Purkinje cell (primary cell): ENCODE measurements around the gene BMP6. TPM values are rescaled to one million over a fixed set of nuclear protein-coding genes. Genes with fewer than 3 reads are reported as not detected.

Experiments used
- polyA plus RNA-seq: library from polyadenylated mRNA; unstranded; fragments of >200 nt; fragmentation: Nextera tagmentation; gene quantifications from 2 replicates; pipeline ENCODE4 v1.2.1, GENCODE V29; 2014

The BMP6 gene
- 4.7 and 7.2 TPM in 2 replicates for polyA plus RNA-seq

DNA sequence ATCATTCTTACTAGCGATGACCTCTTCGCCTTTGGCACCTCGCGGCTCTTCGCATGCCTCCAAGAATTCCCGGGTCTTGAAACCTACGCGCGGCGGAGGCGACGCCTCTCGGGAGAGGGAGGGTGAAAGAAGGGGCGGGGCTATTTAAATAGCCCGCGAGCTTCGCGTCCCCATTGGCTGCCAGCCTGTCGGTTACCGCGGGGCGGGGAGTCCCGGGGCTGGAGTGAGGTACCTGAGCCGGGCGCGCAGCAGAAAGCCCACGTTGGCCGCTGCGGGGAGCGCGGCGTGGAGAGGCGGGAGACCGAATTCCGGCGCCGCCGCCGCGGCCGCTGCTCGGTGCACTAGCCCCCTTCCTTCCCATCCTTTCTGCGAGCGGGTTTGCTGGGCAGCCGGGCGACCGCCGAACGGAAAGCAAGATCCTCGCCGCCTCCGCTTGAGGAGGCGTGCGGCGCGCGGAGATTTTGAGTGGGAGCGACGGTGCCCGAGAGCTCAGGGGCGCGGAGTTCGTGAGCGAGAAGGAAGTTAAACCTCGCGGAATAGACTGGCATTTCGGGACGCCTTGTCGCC, at the start of gene BMP6:
BMP6 (plus strand) TSS at position 251 of the 567 bp plus-strand sequence. CDS start 857 bp downstream, outside the sequence.

DNA sequence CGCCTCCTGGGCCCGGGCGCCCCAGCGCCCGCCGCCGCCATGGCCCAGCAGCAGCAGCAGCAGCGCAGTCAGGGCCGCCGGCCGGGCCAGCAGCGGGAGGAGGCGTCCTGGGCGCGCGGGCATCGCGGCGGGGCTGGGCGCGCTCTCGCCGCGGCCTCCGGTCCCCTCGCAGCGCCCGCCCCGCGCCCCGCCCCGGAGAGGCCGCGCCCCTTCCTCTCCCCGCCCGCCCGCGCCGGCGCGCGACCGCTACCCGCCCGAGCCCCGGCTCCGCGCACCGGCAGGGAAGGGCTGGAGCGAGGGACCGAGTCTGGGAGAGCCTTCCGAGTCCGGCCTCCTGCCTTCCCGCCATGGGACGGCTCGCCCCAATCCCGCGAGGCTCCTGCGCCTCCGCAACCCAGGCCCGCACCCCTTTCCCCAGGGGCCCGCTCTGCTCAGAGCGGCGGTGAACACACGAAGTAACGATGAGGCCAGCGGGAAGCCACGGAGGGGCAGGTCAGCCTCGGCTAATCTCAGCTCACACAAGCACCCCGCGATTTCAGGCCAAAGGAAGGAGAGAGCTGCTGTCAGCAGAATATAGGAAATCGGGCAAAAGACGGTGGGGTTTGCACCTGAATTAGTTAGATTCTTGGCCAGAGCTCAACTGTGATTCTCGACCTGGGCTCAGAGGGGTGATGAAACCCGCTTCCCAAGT, 184.9 kb downstream of the BMP6 start, which contains the start of gene TXNDC5:
TXNDC5 (minus strand) TSS at position 135 of the 691 bp plus-strand sequence; CDS start at position 123, 12 bp downstream.

Other genes starting within 250 kb of the BMP6 start
- gene DSP, start 184.4 kb upstream of the BMP6 start, polyA plus RNA-seq: 0.28 TPM in 1 of 2 replicates, not detected in the other
- 4.2 and 6.1 TPM in 2 replicates for gene SNRNP48, start 135.9 kb upstream of the BMP6 start, polyA plus RNA-seq
- 19.2 and 33.5 TPM in 2 replicates for gene TXNDC5, start 184.7 kb downstream of the BMP6 start, polyA plus RNA-seq